ENCODE results near the gene RNF114. TPM values are rescaled to one million over a fixed set of nuclear protein-coding genes. Genes with fewer than 3 reads are reported as not detected.

Gene RNF114
- total and polyA plus RNA-seq, 2 donors (not counting 3 experiments of a cell fraction or from before 2014, with no cell fraction given), result 45.8 to 81.7 TPM

DNA sequence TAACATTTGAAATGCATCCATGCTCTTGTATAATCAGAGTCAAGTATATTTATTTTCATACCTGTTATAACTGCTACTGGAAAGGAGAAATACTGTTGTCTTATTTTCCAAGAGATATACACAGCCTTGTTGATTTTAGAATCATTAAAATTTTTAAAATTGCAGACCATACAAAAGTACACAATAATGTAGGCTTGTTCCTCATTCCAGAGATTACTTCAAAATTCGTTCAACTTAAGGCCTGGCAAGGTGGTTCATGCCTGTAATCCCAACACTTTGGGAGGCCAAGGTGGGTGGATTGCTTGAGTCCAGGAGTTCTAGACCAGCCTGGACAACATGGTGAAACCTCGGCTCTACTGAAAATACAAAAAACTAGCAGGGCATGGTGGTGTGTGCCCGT is 6.1 kb downstream of the RNF114 start:
- no peaks in the 10 kb centered on the region for H3K9me3 ChIP-seq (replicated peaks; ENCODE audit: control insufficient read depth, insufficient read depth, low read length)
- dilution Hi-C loops (cut with MboI; ENCODE audit: extremely low pct_ligation_motif_present, low sequenced_read_pairs) (no loop called here), intact Hi-C loops (cut with micrococcal nuclease) (no loop called here)
- peaks cover 15% of the 10 kb centered on the region for H3K4me1 ChIP-seq (ENCODE audit: control insufficient read depth, extremely low read depth, insufficient read depth, low read length)
- no peak overlapping the region for H3K9ac ChIP-seq (replicated peaks; ENCODE audit: extremely low read depth, insufficient read depth, low read length)
- H2AFZ ChIP-seq (ENCODE audit: low read depth, low read length), result no peak overlapping the region
- no peaks in the 10 kb centered on the region for H3K27me3 ChIP-seq (ENCODE audit: control insufficient read depth in 2 of 2, insufficient read depth in 2 of 2, low read length in 2 of 2)
- DNase-seq (ENCODE audit: low read depth, low spot score), result no peak
- POLR2A ChIA-PET, result no interaction called here
- no peak for FAIRE-seq
- CTCF ChIA-PET, result interaction anchor here (0.5 to 1.7 kb wide), 5 partner anchors 8 to 237 kb away, joined by 3 to 7 read pairs (median 4); no protein-coding TSS in a partner anchor
- H3K4me2 ChIP-seq (ENCODE audit: insufficient read depth, low read length), result no peak overlapping the region
- BruUV-seq (replicated peaks), result no TSS peak
- no peaks in the 10 kb centered on the region for H3K9me1 ChIP-seq (replicated peaks; ENCODE audit: control insufficient read depth, extremely low read depth, insufficient read depth, low read length)
- no peaks in the 10 kb centered on the region for H4K20me1 ChIP-seq (replicated peaks; ENCODE audit: control insufficient read depth, extremely low read depth, insufficient read depth, low read length)
- peaks cover 54% of the 10 kb centered on the region for H3K79me2 ChIP-seq (ENCODE audit: control insufficient read depth, insufficient read depth, low read length)
- peaks cover 9 to 18% of the 10 kb centered on the region in 2 experiments for H3K36me3 ChIP-seq (ENCODE audit: control insufficient read depth in 2 of 2, extremely low read depth in 1 of 2, insufficient read depth in 2 of 2, low read length in 2 of 2)
- no peak for TF ChIP-seq JUN (IDR thresholded peaks at IDR 0.05; ENCODE audit: borderline replicate concordance, insufficient read depth, insufficient read length, low read depth)
- TF ChIP-seq, protein P1, sequence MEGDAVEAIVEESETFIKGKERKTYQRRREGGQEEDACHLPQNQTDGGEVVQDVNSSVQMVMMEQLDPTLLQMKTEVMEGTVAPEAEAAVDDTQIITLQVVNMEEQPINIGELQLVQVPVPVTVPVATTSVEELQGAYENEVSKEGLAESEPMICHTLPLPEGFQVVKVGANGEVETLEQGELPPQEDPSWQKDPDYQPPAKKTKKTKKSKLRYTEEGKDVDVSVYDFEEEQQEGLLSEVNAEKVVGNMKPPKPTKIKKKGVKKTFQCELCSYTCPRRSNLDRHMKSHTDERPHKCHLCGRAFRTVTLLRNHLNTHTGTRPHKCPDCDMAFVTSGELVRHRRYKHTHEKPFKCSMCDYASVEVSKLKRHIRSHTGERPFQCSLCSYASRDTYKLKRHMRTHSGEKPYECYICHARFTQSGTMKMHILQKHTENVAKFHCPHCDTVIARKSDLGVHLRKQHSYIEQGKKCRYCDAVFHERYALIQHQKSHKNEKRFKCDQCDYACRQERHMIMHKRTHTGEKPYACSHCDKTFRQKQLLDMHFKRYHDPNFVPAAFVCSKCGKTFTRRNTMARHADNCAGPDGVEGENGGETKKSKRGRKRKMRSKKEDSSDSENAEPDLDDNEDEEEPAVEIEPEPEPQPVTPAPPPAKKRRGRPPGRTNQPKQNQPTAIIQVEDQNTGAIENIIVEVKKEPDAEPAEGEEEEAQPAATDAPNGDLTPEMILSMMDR (IDR thresholded peaks at IDR 0.05; ENCODE audit: extremely low read depth in 1 of 2, insufficient read depth in 1 of 2, low read depth in 1 of 2, low read length in 2 of 2), result no peak
- TF ChIP-seq POLR2AphosphoS5 (IDR thresholded peaks at IDR 0.05; ENCODE audit: insufficient read depth, low read depth, low read length), result no peak
- TF ChIP-seq FOS (IDR thresholded peaks at IDR 0.05; ENCODE audit: borderline replicate concordance, insufficient read depth, low read length), result no peak
- no peak for TF ChIP-seq GATA2 (IDR thresholded peaks at IDR 0.05; ENCODE audit: insufficient read depth, insufficient read length, low read depth, low read length)
- no peak for TF ChIP-seq POLR2A (IDR thresholded peaks at IDR 0.05; ENCODE audit: low read depth, low read length)
- TF ChIP-seq, protein P2, sequence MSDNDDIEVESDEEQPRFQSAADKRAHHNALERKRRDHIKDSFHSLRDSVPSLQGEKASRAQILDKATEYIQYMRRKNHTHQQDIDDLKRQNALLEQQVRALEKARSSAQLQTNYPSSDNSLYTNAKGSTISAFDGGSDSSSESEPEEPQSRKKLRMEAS (IDR thresholded peaks at IDR 0.05; ENCODE audit: insufficient read depth, insufficient read length), result no peak
- no peak for TF ChIP-seq MYC (IDR thresholded peaks at IDR 0.05; ENCODE audit: low read depth, low read length)
- H3K27ac ChIP-seq (ENCODE audit: insufficient read depth, low read depth, low read length), result no peak overlapping the region
- H3K4me3 ChIP-seq (replicated peaks in 1 of 3; ENCODE audit: insufficient read depth in 1 of 3, low read depth in 1 of 3, low read length in 3 of 3), result no peak overlapping the region

Data from endothelial cell of umbilical vein (primary cell).